ENCODE results near the gene C12orf42. TPM values are rescaled to one million over a fixed set of nuclear protein-coding genes. Genes with fewer than 3 reads are reported as not detected.

The C12orf42 gene
- total and polyA plus RNA-seq, 2 experiments from 2014 or later = not detected

DNA sequence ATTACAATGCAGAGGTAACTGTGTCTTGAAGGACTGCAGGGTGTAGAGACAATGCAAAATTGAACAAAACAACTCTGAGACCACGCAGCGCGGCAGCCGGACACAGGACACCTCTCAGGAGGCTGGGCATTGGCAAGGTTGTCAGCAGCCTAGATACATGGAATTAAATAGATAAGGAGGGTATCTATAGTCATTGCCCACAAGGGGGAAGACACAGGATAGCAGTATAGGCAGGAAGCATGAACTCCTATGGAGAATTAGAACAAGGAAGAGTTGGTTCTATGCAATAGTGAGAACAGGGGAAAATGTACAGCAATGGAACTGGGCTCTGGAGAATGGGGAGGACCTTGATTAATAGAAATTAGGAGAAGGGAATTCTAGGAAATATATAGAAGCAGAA, 164.1 kb downstream of the C12orf42 start:
- Histone ChIP-seq H3K9me3 (ENCODE audit: low read depth) (no peaks in the 10 kb centered on the region), H3F3A (ENCODE audit: insufficient read depth) (no peaks in the 10 kb centered on the region), H3K27me3 (replicated peaks; ENCODE audit: insufficient read depth) (no peaks in the 10 kb centered on the region), H3K79me2 (ENCODE audit: insufficient read depth) (no peaks in the 10 kb centered on the region), H3K4me3 (no peak overlapping the region), H3K36me3 (ENCODE audit: low read depth) (no peaks in the 10 kb centered on the region), H2AFZ (no peak overlapping the region), H3K9me2 (ENCODE audit: insufficient read depth) (no peaks in the 10 kb centered on the region), H3K4me2 (ENCODE audit: unreplicated experiment) (no peak overlapping the region), H3K9ac (no peak overlapping the region), H3K4me1 (ENCODE audit: insufficient read depth) (no peaks in the 10 kb centered on the region), H4K20me1 (ENCODE audit: insufficient read depth) (no peaks in the 10 kb centered on the region), H3K27ac (no peak overlapping the region)
- 81 to 90% methylated on average over 4 of the region's 4 CpGs for WGBS, 2 experiments (ENCODE audit: low coverage in 1 of 2, low lambda C conversion rate in 2 of 2, missing lambda C conversion rate in 2 of 2)
- no peak for DNase-seq
- TF ChIP-seq EZH2 (IDR thresholded peaks at IDR 0.05; ENCODE audit: insufficient read depth, poor library complexity, severe bottlenecking) = no peak
- no peak for TF ChIP-seq EZH2phosphoT487 (IDR thresholded peaks at IDR 0.05; ENCODE audit: insufficient read depth, low read depth)
- in situ Hi-C loops (cut with MboI) = no loop called here

DNA sequence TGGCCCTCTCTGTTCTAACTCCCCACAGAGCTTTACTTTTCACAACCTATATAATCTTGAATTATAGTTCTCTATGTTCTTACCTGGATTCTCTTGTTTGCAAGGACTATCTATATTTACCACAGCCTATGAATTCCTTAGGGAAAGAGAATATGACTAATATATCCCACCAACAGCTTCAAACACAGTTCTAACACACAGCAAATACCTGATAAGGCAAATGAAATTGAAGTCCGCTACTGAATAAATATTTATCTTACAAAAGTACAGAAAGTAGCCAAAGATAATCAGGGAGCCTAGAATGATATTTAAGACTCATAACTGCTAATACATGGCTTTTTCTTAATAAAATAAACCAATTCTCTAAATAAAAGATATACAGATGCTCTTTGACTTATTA, 165.1 kb downstream of the C12orf42 start:
- Histone ChIP-seq H3K27me3 (replicated peaks; ENCODE audit: insufficient read depth) (no peaks in the 10 kb centered on the region), H3K4me2 (ENCODE audit: unreplicated experiment) (no peak overlapping the region), H4K20me1 (ENCODE audit: insufficient read depth) (no peaks in the 10 kb centered on the region), H3K27ac (no peak overlapping the region), H3K9me2 (ENCODE audit: insufficient read depth) (no peaks in the 10 kb centered on the region), H3K9me3 (ENCODE audit: low read depth) (no peaks in the 10 kb centered on the region), H3K4me3 (no peak overlapping the region), H3K36me3 (ENCODE audit: low read depth) (no peaks in the 10 kb centered on the region), H2AFZ (no peak overlapping the region), H3K9ac (no peak overlapping the region), H3F3A (ENCODE audit: insufficient read depth) (no peaks in the 10 kb centered on the region), H3K4me1 (ENCODE audit: insufficient read depth) (no peaks in the 10 kb centered on the region), H3K79me2 (ENCODE audit: insufficient read depth) (no peaks in the 10 kb centered on the region)
- DNase-seq = no peak
- no peak for TF ChIP-seq EZH2 (IDR thresholded peaks at IDR 0.05; ENCODE audit: insufficient read depth, poor library complexity, severe bottlenecking)
- TF ChIP-seq EZH2phosphoT487 (IDR thresholded peaks at IDR 0.05; ENCODE audit: insufficient read depth, low read depth) = no peak
- WGBS, 2 experiments (ENCODE audit: low coverage in 1 of 2, low lambda C conversion rate in 2 of 2, missing lambda C conversion rate in 2 of 2) = 46 to 48% methylated on average over 1 of the region's 1 CpG
- in situ Hi-C loops (cut with MboI) = no loop called here

DNA sequence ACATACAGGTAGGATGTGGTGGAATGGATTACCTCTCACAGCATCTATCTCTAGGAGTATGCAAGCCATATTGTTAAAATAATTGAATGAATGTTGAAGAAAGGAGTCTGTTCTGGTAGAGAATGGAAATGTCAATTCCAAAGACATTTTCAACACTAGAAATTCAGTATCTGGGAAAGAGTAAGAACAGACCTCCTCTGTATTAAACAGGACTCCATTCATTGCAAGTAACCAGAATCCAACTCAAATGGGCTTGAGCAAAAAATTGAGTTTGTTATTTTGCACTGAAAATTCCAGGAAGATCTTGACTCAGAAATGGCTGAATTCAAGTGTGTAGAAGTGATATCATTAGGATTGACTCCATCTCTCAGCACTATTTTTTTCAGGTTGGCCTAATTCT, 168.1 kb downstream of the C12orf42 start:
- in situ Hi-C loops (cut with MboI) = no loop called here
- no peak overlapping the region for H2AFZ ChIP-seq
- no peak overlapping the region for H3K4me3 ChIP-seq
- no peaks in the 10 kb centered on the region for H3K79me2 ChIP-seq (ENCODE audit: insufficient read depth)
- H3F3A ChIP-seq (ENCODE audit: insufficient read depth) = no peaks in the 10 kb centered on the region
- H3K9ac ChIP-seq = no peak overlapping the region
- H3K27ac ChIP-seq = no peak overlapping the region
- DNase-seq = no peak
- H3K36me3 ChIP-seq (ENCODE audit: low read depth) = no peaks in the 10 kb centered on the region
- H3K4me1 ChIP-seq (ENCODE audit: insufficient read depth) = no peaks in the 10 kb centered on the region
- no peaks in the 10 kb centered on the region for H4K20me1 ChIP-seq (ENCODE audit: insufficient read depth)
- no peaks in the 10 kb centered on the region for H3K27me3 ChIP-seq (replicated peaks; ENCODE audit: insufficient read depth)
- H3K4me2 ChIP-seq (ENCODE audit: unreplicated experiment) = no peak overlapping the region
- no peaks in the 10 kb centered on the region for H3K9me2 ChIP-seq (ENCODE audit: insufficient read depth)
- TF ChIP-seq EZH2 (IDR thresholded peaks at IDR 0.05; ENCODE audit: insufficient read depth, poor library complexity, severe bottlenecking) = no peak
- no peak for TF ChIP-seq EZH2phosphoT487 (IDR thresholded peaks at IDR 0.05; ENCODE audit: insufficient read depth, low read depth)
- H3K9me3 ChIP-seq (ENCODE audit: low read depth) = no peaks in the 10 kb centered on the region

DNA sequence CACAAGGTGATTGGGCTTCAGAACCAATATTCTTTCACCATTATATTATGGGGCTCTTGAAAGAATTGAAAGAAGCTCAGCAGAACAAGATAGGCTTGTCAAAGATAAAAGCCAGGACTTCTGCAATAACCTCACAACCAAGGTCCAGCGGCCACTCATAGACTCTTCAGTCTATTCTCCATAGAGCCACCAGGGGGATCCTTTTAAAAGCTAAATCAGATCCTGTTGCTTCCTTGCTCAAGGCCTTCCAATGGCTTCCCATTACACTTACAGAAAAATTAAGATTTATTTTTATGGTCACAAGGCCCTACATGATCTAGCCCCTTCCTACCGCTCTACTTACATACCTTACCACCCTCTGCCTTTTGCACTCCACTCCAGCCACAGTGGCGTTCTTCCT, 169.6 kb downstream of the C12orf42 start:
- in situ Hi-C loops (cut with MboI) = no loop called here
- WGBS, 2 experiments (ENCODE audit: low coverage in 1 of 2, low lambda C conversion rate in 2 of 2, missing lambda C conversion rate in 2 of 2) = 29 to 36% methylated on average over 3 of the region's 3 CpGs
- DNase-seq = peak; percentile 2

DNA sequence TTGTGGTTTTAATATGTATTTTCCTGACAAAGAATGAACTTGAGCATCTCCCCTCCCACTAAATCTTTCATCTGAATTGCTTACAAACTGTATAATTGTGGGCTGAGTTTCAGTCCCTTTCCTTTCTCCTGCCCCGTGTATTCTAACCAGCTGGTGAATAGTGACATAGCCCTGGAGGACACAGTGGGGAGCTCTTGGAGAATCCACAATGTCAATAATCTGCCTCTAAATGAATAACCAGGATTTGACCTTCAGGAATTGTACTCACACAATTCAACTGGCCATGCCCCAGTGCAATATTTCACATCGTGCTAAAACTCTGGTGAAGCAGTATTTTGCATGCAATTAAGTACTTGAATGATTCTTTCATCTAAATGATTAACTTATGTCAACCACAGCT, 177.2 kb downstream of the C12orf42 start:
- Histone ChIP-seq H3K4me1 (ENCODE audit: insufficient read depth) (no peaks in the 10 kb centered on the region), H3K9me3 (ENCODE audit: low read depth) (no peaks in the 10 kb centered on the region), H3K27me3 (replicated peaks; ENCODE audit: insufficient read depth) (no peaks in the 10 kb centered on the region), H3K79me2 (ENCODE audit: insufficient read depth) (no peaks in the 10 kb centered on the region), H3K27ac (no peak overlapping the region), H3K9me2 (ENCODE audit: insufficient read depth) (no peaks in the 10 kb centered on the region), H4K20me1 (ENCODE audit: insufficient read depth) (no peaks in the 10 kb centered on the region), H3F3A (ENCODE audit: insufficient read depth) (no peaks in the 10 kb centered on the region), H3K4me2 (ENCODE audit: unreplicated experiment) (no peak overlapping the region), H3K4me3 (no peak overlapping the region), H2AFZ (no peak overlapping the region), H3K36me3 (ENCODE audit: low read depth) (no peaks in the 10 kb centered on the region), H3K9ac (no peak overlapping the region)
- TF ChIP-seq EZH2phosphoT487 (IDR thresholded peaks at IDR 0.05; ENCODE audit: insufficient read depth, low read depth) (no peak), EZH2 (IDR thresholded peaks at IDR 0.05; ENCODE audit: insufficient read depth, poor library complexity, severe bottlenecking) (no peak)
- WGBS, 2 experiments (ENCODE audit: low coverage in 1 of 2, low lambda C conversion rate in 2 of 2, missing lambda C conversion rate in 2 of 2) = 0 to 5% methylated on average over 2 of the region's 2 CpGs
- in situ Hi-C loops (cut with MboI) = no loop called here
- no peak for DNase-seq

More for the DNA sequence above, 169.6 kb downstream of the C12orf42 start:
- Histone ChIP-seq H3K36me3 (ENCODE audit: low read depth) (no peaks in the 10 kb centered on the region), H3K9me2 (ENCODE audit: insufficient read depth) (no peaks in the 10 kb centered on the region), H4K20me1 (ENCODE audit: insufficient read depth) (no peaks in the 10 kb centered on the region), H3K9ac (no peak overlapping the region), H3F3A (ENCODE audit: insufficient read depth) (no peaks in the 10 kb centered on the region), H3K4me2 (ENCODE audit: unreplicated experiment) (no peak overlapping the region), H3K27ac (no peak overlapping the region), H3K4me1 (ENCODE audit: insufficient read depth) (no peaks in the 10 kb centered on the region), H3K4me3 (no peak overlapping the region), H2AFZ (no peak overlapping the region), H3K9me3 (ENCODE audit: low read depth) (no peaks in the 10 kb centered on the region), H3K79me2 (ENCODE audit: insufficient read depth) (no peaks in the 10 kb centered on the region), H3K27me3 (replicated peaks; ENCODE audit: insufficient read depth) (no peaks in the 10 kb centered on the region)
- TF ChIP-seq EZH2phosphoT487 (IDR thresholded peaks at IDR 0.05; ENCODE audit: insufficient read depth, low read depth) (no peak), EZH2 (IDR thresholded peaks at IDR 0.05; ENCODE audit: insufficient read depth, poor library complexity, severe bottlenecking) (no peak)

Measured in GM23248 (cell line).